Kidney epithelial cell (primary cell): Measurements from ENCODE around the gene COL17A1. TPM values are rescaled to one million over a fixed set of nuclear protein-coding genes. Genes with fewer than 3 reads are reported as not detected.

Source experiments
- DNase-seq: peaks from one replicate; pipeline ENCODE4 v3.0.0-alpha.2; 2010; ENCODE audit warnings: low read depth
- H3K27me3 ChIP-seq: 2 replicates; pipeline ENCODE4 v1.6.0; 2011; ENCODE audit warnings: low read length; ENCODE audit not compliant: control insufficient read depth, insufficient read depth
- H3K36me3 ChIP-seq: 2 replicates; pipeline ENCODE4 v1.5.1; 2011; ENCODE audit warnings: low read length; ENCODE audit not compliant: control insufficient read depth, insufficient read depth
- H3K4me3 ChIP-seq: 2 replicates; pipeline ENCODE4 v1.5.1; 2011; ENCODE audit warnings: low read depth, mild to moderate bottlenecking, control low read depth, low read length
- CTCF ChIP-seq: IDR thresholded peaks from 2 replicates; pipeline ENCODE4 v1.5.1; 2011; ENCODE audit warnings: mild to moderate bottlenecking, moderate library complexity, low read length, control low read depth, inconsistent platforms; ENCODE audit not compliant: insufficient read depth, poor library complexity, severe bottlenecking
- total RNA-seq: library from RNA; depleted of rRNA; stranded (reverse); fragments of >200 nt; gene quantifications from 2 replicates; pipeline ENCODE4 v1.2.3, GENCODE V29; 2015

Gene COL17A1
- total RNA-seq, 1 donor from 2014 or later = 0.33 TPM

GRCh38 chr10:104049504-104050250 is 36.0 kb downstream of the COL17A1 start:
- no peaks in the 10 kb centered on the region for H3K27me3 ChIP-seq
- TF ChIP-seq CTCF = no peak
- no peak overlapping the region for H3K4me3 ChIP-seq
- H3K36me3 ChIP-seq = no peaks in the 10 kb centered on the region
- no peak for DNase-seq

- TF ChIP-seq CTCF = no peak
- no peaks in the 10 kb centered on the region for H3K27me3 ChIP-seq
- H3K36me3 ChIP-seq = no peaks in the 10 kb centered on the region
- no peak for DNase-seq
- H3K4me3 ChIP-seq = no peak overlapping the region
Observed at GRCh38 chr10:104046651-104047050, 39.0 kb downstream of the COL17A1 start.

- H3K36me3 ChIP-seq = no peaks in the 10 kb centered on the region
- DNase-seq = no peak
- H3K27me3 ChIP-seq = no peaks in the 10 kb centered on the region
- peak; percentile 91 for TF ChIP-seq CTCF
- no peak overlapping the region for H3K4me3 ChIP-seq
Observed at GRCh38 chr10:104045151-104046089, 40.3 kb downstream of the COL17A1 start.

- Histone ChIP-seq H3K4me3 (no peak overlapping the region), H3K36me3 (no peaks in the 10 kb centered on the region), H3K27me3 (no peaks in the 10 kb centered on the region)
- no peak for DNase-seq
- no peak for TF ChIP-seq CTCF
Observed at GRCh38 chr10:104043854-104044253, 41.8 kb downstream of the COL17A1 start.

GRCh38 chr10:104043185-104043830 is 42.4 kb downstream of the COL17A1 start:
- Histone ChIP-seq H3K4me3 (no peak overlapping the region), H3K36me3 (no peaks in the 10 kb centered on the region), H3K27me3 (no peaks in the 10 kb centered on the region)
- no peak for DNase-seq
- no peak for TF ChIP-seq CTCF
